Panc1 (cell line): ENCODE results near the gene CHP2. TPM values are rescaled to one million over a fixed set of nuclear protein-coding genes. Genes with fewer than 3 reads are reported as not detected.
"Not testable (repeated sequence)": the region's sequence is repeated elsewhere in the genome, so short reads cannot be mapped to it uniquely, and the experiment has no call there.

Experiments
- ATAC-seq: fragments of 200-7000 bp; cut with Tn5 transposase; 2 replicates; pipeline ENCODE4 v1.9.1; 2020; ENCODE audit warnings: mild to moderate bottlenecking, moderate library complexity
- BruUV-seq: library from RNA; stranded (reverse); fragments of 400-500 nt; replicated peaks from 2 replicates; lab custom pipeline; 2021; lab: Mats Ljungman, UMichigan
- CTCF ChIA-PET: fragments of 300-600 bp; sonication (Branson Sonifier 250); formaldehyde crosslinking; loops from one replicate; lab custom pipeline; 2022; ENCODE audit warnings: antibody characterized with exemption; lab: Charles Lee
- POLR2A ChIA-PET: fragments of 300-600 bp; sonication (Branson Sonifier 250); formaldehyde crosslinking; loops from one replicate; lab custom pipeline; 2022; ENCODE audit warnings: antibody characterized with exemption; lab: Charles Lee
- DNase-seq: peaks from one replicate; pipeline ENCODE4 v3.0.0-alpha.2; 2010; ENCODE audit warnings: low read depth, low spot score
- H3K27ac ChIP-seq: 2 replicates; pipeline ENCODE4 v1.5.1; 2011; ENCODE audit warnings: mild to moderate bottlenecking, low read length, inconsistent platforms
- H3K27me3 ChIP-seq: fragments of 200-500 bp; sonication (Bioruptor generic); 2 replicates; pipeline ENCODE4 v1.6.0; 2014; ENCODE audit warnings: low read length, inconsistent platforms; ENCODE audit not compliant: control insufficient read depth, insufficient read depth
- H3K36me3 ChIP-seq: fragments of 200-500 bp; sonication (Bioruptor generic); 2 replicates; pipeline ENCODE4 v1.5.1; 2014; ENCODE audit warnings: inconsistent platforms, mild to moderate bottlenecking, low read length, moderate library complexity; ENCODE audit not compliant: control insufficient read depth, insufficient read depth
- H3K4me1 ChIP-seq: 2 replicates; pipeline ENCODE4 v1.5.1; 2011; ENCODE audit warnings: inconsistent platforms, mild to moderate bottlenecking, low read length, moderate library complexity; ENCODE audit not compliant: control insufficient read depth, insufficient read depth
- H3K4me3 ChIP-seq, 2 experiments: 2 replicates each; pipeline ENCODE4 v1.5.1; 2011 to 2012; ENCODE audit warnings: low read depth in 2 of 2, low read length in 2 of 2, mild to moderate bottlenecking in 2 of 2, inconsistent platforms in 1 of 2, moderate library complexity in 1 of 2
- H3K9me3 ChIP-seq: fragments of 200-500 bp; sonication (Bioruptor generic); 2 replicates; pipeline ENCODE4 v1.5.1; 2014; ENCODE audit warnings: low read depth, mild to moderate bottlenecking, inconsistent platforms, low read length, moderate library complexity; ENCODE audit not compliant: control insufficient read depth, insufficient read depth
- CTCF ChIP-seq: fragments of 450-650 bp; IDR thresholded peaks from 2 replicates; pipeline ENCODE4 v1.5.1; 2017; ENCODE audit warnings: mild to moderate bottlenecking
- POLR2AphosphoS5 ChIP-seq: IDR thresholded peaks from 2 replicates; pipeline ENCODE4 v1.6.1; 2012; ENCODE audit warnings: mild to moderate bottlenecking, low read depth, low read length, moderate library complexity
- REST ChIP-seq, 2 experiments: IDR thresholded peaks; 2 replicates each; pipeline ENCODE4 v1.6.1; 2011 to 2012; ENCODE audit warnings: low read depth in 2 of 2, control low read depth in 1 of 2, low read length in 1 of 2, mild to moderate bottlenecking in 1 of 2, moderate library complexity in 1 of 2; ENCODE audit not compliant: insufficient read depth in 1 of 2
- SIN3A ChIP-seq: IDR thresholded peaks from 2 replicates; pipeline ENCODE4 v1.6.1; 2012; ENCODE audit warnings: low read depth, mild to moderate bottlenecking, low read length, moderate library complexity, borderline replicate concordance; ENCODE audit not compliant: insufficient read depth
- TCF7L2 ChIP-seq: IDR thresholded peaks from 2 replicates; pipeline ENCODE4 v1.6.1; 2011; ENCODE audit warnings: mild to moderate bottlenecking, low read depth, low read length, inconsistent platforms
- in situ Hi-C: cut with HindIII; loops from 2 replicates; pipeline ENCODE4 v1.10.0; 2016; ENCODE audit warnings: low sequenced_read_pairs, low pct_unique_long_range_greater_than_20kb
- intact Hi-C: fragments of 100-400 bp; cut with micrococcal nuclease; formaldehyde crosslinking; loops from one replicate; pipeline ENCODE4 v1.10.0; 2022; ENCODE audit not compliant: unreplicated experiment
- total RNA-seq: library from RNA; stranded (reverse); gene quantifications from one replicate; pipeline ENCODE4 v1.2.1, GENCODE V29; 2021; ENCODE audit not compliant: unreplicated experiment

The CHP2 gene
- total RNA-seq, 1 experiment from 2014 or later = not detected

GRCh38 chr16:23734176-23734893, 20.5 kb upstream of the CHP2 start:
- H3K4me1 ChIP-seq = no peaks in the 10 kb centered on the region
- ATAC-seq (peak; percentile 32; the same call in 1 of the 2 replicates), DNase-seq (no peak)
- BruUV-seq = no TSS peak
- no peaks in the 10 kb centered on the region; the same call in 1 of the 2 replicates for H3K27me3 ChIP-seq
- POLR2A ChIA-PET = no interaction called here
- no peaks in the 10 kb centered on the region for H3K36me3 ChIP-seq
- H3K4me3 ChIP-seq = no peak overlapping the region
- in situ Hi-C loops = no loop called here
- intact Hi-C loops = loop anchor here (2.0 kb wide), 1 partner anchor 302 kb away; no protein-coding TSS in a partner anchor
- CTCF ChIA-PET = interaction anchor here (0.6 kb wide), 1 partner anchor 67 kb away, joined by 4 read pairs; no protein-coding TSS in a partner anchor
- H3K27ac ChIP-seq = no peak overlapping the region
- H3K9me3 ChIP-seq = no peaks in the 10 kb centered on the region
- TF ChIP-seq SIN3A (no peak), CTCF (no peak), POLR2AphosphoS5 (no peak), TCF7L2 (no peak), REST (IDR thresholded peaks at IDR 0.05; ENCODE audit: insufficient read depth in 1 of 2, low read depth in 2 of 2, low read length in 1 of 2) (no peak)

DNA sequence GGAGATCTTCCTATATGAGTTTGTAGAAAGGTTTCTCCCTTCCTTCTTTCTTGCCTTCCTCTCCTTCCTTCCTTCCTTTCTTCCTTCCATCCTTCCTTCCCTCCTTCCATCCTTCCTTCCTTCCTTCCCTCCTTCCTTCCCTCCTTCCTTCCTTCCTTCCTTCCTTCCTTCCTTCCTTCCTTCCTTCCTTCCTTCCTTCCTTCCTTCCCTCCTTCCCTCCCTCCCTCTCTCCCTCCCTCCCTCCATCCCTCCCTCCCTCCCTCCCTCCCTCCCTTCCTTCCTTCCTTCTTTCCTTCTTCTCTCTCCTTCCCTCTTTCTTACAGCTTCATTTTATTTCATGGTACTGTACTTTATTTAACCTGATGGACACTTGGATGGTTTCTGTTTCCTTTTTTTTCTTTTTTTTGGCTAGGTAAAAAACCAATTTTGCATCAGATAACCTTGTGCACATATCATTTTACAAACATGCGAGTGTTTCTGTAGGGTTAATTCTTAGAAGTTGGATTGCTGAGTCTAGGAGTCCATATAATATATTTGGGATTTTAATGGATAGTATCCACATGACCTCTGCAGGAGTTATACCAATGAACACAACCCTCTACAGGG, 17.3 kb upstream of the CHP2 start:
- DNase-seq, H3K9me3 ChIP-seq, ATAC-seq, H3K4me3 ChIP-seq, POLR2A ChIA-PET, H3K27ac ChIP-seq, CTCF ChIA-PET, H3K36me3 ChIP-seq, in situ Hi-C loops, BruUV-seq, H3K4me1 ChIP-seq: not testable (repeated sequence)
- intact Hi-C loops = loop anchor here (5.0 kb wide), 1 partner anchor 275 kb away; no protein-coding TSS in a partner anchor
- H3K27me3 ChIP-seq = peaks cover 11% of the 10 kb centered on the region; the same call in 1 of the 2 replicates
